Measurements from ENCODE around the gene PLA1A.

DNA sequence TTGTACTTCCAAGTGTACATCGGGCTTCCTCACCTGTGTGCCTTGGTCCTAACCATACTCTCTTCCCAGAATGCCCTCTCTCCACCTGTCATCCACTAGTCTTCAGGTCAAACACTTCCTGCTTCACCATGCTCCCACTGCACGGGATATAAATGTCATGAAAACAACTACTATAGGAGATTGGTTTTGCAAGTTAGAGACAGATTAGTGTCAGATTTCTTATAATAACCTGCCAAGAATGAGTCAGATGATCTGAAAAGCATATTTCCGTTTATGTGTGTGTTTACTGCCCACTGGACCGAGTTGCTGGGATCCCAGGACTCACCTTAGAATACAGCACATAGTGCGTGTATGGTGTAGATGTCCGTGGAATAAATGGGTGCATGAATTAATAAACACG, 21.4 kb downstream of the PLA1A start:
- TF ChIP-seq ELK4 (IDR thresholded peaks at IDR 0.05; ENCODE audit: borderline replicate concordance, low read depth, low read length), result no peak
- no peak for TF ChIP-seq SETDB1 (IDR thresholded peaks at IDR 0.05; ENCODE audit: insufficient read length, low read length)
- no peak for TF ChIP-seq SP2 (tag by site-specific recombination; IDR thresholded peaks at IDR 0.05)
- TF ChIP-seq, protein P1, sequence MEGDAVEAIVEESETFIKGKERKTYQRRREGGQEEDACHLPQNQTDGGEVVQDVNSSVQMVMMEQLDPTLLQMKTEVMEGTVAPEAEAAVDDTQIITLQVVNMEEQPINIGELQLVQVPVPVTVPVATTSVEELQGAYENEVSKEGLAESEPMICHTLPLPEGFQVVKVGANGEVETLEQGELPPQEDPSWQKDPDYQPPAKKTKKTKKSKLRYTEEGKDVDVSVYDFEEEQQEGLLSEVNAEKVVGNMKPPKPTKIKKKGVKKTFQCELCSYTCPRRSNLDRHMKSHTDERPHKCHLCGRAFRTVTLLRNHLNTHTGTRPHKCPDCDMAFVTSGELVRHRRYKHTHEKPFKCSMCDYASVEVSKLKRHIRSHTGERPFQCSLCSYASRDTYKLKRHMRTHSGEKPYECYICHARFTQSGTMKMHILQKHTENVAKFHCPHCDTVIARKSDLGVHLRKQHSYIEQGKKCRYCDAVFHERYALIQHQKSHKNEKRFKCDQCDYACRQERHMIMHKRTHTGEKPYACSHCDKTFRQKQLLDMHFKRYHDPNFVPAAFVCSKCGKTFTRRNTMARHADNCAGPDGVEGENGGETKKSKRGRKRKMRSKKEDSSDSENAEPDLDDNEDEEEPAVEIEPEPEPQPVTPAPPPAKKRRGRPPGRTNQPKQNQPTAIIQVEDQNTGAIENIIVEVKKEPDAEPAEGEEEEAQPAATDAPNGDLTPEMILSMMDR (tag by site-specific recombination; IDR thresholded peaks at IDR 0.05), result no peak
